GM12801 (cell line): ENCODE measurements around the gene ATG5.

Source experiments
- TF ChIP-seq, protein P1 (sequence below): IDR thresholded peaks from one replicate; pipeline ENCODE4 v1.5.1; 2011; ENCODE audit warnings: control low read depth; ENCODE audit not compliant: insufficient read length; ENCODE audit errors: extremely low read depth

The ATG5 gene

GRCh38 chr6:106325336-106326178 lies at the start of gene ATG5:
ATG5 (minus strand) TSS chr6:106325760; CDS start chr6:106316208, 9,552 bp downstream.
- TF ChIP-seq, protein P1, sequence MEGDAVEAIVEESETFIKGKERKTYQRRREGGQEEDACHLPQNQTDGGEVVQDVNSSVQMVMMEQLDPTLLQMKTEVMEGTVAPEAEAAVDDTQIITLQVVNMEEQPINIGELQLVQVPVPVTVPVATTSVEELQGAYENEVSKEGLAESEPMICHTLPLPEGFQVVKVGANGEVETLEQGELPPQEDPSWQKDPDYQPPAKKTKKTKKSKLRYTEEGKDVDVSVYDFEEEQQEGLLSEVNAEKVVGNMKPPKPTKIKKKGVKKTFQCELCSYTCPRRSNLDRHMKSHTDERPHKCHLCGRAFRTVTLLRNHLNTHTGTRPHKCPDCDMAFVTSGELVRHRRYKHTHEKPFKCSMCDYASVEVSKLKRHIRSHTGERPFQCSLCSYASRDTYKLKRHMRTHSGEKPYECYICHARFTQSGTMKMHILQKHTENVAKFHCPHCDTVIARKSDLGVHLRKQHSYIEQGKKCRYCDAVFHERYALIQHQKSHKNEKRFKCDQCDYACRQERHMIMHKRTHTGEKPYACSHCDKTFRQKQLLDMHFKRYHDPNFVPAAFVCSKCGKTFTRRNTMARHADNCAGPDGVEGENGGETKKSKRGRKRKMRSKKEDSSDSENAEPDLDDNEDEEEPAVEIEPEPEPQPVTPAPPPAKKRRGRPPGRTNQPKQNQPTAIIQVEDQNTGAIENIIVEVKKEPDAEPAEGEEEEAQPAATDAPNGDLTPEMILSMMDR = no peak

DNA sequence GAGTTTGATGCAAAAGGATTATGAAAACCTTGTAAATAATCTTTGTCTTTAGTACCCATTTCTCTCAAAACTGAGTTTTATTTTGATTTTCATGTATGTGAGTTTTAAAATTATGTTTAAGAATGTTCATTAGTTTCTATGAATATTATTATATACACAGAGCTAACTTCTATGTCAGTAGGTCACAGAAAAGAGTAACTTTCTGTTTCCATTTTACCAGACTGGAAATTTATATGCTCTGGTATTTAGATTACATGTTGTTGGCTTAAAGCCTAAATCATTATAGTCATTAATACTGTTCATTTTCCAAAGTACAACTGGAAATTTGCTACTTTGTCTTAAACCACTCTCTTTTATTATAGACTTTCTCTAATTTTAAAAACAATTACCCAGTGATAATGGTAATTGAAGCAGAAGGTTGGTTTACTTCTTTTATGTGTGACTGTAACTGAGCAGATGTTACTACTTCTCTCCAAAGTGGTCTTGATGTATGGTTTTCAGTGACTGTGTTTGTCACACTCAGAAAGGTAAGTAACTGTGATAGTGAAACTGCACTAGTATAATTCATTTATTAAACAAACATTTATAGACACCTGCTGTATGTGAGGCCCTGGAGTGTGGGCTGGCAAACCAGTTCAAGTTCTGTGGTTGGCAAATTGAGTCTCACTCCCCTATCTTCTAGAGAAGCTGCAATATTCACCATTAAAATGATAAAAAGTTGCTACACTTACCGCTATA lies 48.1 kb upstream of the ATG5 start:
- TF ChIP-seq, protein P1 = no peak

DNA sequence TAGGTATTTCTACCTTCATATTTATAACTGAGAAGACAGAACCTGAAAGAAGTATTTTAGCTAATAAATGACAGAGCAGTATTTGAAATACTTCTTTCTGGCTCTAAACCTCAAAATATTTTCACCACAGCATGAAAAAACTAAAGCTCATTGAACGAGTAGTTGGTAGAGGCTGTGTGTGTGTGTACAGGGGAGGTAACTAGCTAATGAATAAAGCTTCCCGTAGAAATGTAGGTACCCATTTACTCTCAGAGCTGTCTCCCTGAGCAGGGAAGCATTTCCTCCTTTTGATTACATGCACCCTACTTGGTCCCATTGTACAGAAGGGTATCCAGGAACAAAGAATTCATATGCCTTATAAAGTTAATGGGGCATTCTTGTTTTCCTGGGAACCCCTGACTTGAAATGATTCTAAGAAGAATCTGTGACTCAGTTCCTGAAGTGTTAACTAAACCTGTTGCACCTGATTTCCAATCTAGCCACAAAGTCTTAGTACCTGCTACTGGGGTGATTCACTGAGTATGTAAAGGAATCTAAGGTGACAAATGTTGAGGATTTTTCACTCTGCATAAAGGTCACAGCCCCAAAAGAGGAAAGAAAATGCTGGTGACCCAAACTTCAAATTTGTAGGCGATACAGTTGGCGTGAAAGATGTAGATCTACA lies 47.4 kb upstream of the ATG5 start:
- TF ChIP-seq, protein P1 = no peak

GRCh38 chr6:106370639-106371038 lies 45.1 kb upstream of the ATG5 start:
- TF ChIP-seq, protein P1 = no peak

DNA sequence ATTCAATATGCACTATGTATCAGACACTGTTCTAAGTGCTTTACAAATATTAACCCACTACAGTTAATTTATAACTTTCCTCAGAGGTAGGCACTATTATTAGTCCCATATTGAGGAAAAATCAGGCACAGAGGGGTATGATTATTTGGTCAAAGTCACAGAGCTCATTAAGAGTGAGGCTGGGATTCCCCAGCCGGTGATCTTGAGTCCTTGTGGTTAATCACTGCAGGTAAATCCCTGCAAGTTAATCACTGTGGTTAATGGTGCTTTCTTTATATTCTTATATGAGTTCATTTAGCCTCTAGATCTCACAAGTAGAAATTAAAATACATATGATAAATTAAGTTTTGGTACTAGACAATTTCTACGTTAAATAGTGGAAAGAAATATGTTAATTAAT lies 44.2 kb upstream of the ATG5 start:
- TF ChIP-seq, protein P1 = no peak

DNA sequence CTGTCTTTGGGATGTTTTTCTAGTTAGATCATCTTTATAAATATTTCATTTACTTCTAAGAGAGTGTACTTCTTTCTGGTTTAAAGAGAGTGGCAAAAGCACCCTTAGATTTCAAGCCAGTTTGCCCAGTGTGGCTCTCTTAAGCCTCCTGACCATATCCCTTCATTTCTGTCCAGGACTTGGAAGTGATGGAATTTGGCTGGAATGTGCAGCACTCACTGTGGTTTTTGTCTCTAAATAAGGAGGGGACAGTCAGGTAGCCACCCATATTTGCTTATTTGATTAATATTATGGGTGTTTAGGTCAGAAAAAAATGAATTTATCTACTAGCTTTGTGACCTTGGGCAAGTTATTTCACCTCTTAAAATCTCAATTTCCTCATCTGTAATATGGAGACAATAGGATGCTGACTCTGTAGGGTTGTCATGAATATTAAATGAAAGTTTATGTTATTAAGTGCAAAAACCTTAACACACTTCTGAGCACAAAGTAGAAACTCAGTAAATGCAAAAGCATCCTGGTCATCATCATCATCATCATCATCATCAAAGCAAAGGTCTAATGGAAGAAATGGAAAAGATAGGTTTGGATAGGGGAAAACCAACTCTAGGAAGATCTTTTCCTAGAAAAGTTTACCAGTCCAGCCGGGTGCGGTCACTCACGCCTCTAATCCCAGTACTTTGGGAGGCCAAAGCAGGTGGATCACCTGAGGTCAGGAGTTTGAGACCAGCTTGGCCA lies 38.0 kb upstream of the ATG5 start:
- TF ChIP-seq, protein P1 = no peak
